GM23248 (cell line): ENCODE measurements around the gene GTPBP6.

Experiments used
- EZH2 ChIP-seq: fragments of 200-600 bp; sonication (generic); IDR thresholded peaks from 2 replicates; pipeline ENCODE4 v1.6.1; 2018; ENCODE audit warnings: antibody characterized with exemption, mild to moderate bottlenecking; ENCODE audit not compliant: insufficient read depth, poor library complexity, severe bottlenecking
- EZH2phosphoT487 ChIP-seq: fragments of 200-600 bp; sonication (generic); IDR thresholded peaks from 2 replicates; pipeline ENCODE4 v1.6.1; 2018; ENCODE audit warnings: antibody characterized with exemption, moderate library complexity, mild to moderate bottlenecking, low read depth; ENCODE audit not compliant: insufficient read depth

- TF ChIP-seq EZH2 = no peak
- TF ChIP-seq EZH2phosphoT487 = no peak
Measured at GRCh38 chrX:332916-333610, 14.5 kb upstream of the GTPBP6 start.
